Activated naive CD8-positive, alpha-beta T cell treated with anti-CD3 and anti-CD28 coated beads, Interleukin-2, amount 10 ng/mL, durations not matched to agents 7 days and 5 days (primary cell): ENCODE data around the gene DECR2. TPM values are rescaled to one million over a fixed set of nuclear protein-coding genes. Genes with fewer than 3 reads are reported as not detected.

Experiments
- ATAC-seq: fragments of 150-1000 bp; cut with Tn5 transposase; one replicate; pipeline ENCODE4 v1.10.0; 2021; ENCODE audit warnings: low read depth, moderate library complexity
- POLR2A ChIA-PET: fragments of 350-600 bp; sonication (Branson Sonifier 250); formaldehyde crosslinking; loops from one replicate; lab custom pipeline; 2021; ENCODE audit warnings: antibody characterized with exemption; lab: Charles Lee
- DNase-seq: peaks from one replicate; pipeline ENCODE4 v3.0.0; 2021
- H3K27ac Mint-ChIP-seq: one replicate; pipeline ENCODE4 v1.8.0; 2022; ENCODE audit warnings: mild to moderate bottlenecking, mixed read lengths
- H3K27me3 Mint-ChIP-seq: one replicate; pipeline ENCODE4 v1.8.0; 2022; ENCODE audit warnings: mild to moderate bottlenecking, moderate library complexity, mixed read lengths
- H3K36me3 Mint-ChIP-seq: one replicate; pipeline ENCODE4 v1.8.0; 2021; ENCODE audit warnings: mild to moderate bottlenecking, mixed read lengths
- H3K4me1 Mint-ChIP-seq: one replicate; pipeline ENCODE4 v1.8.0; 2021; ENCODE audit warnings: mixed read lengths
- H3K4me3 Mint-ChIP-seq: one replicate; pipeline ENCODE4 v1.8.0; 2022; ENCODE audit warnings: mild to moderate bottlenecking, moderate library complexity, mixed read lengths
- H3K9me3 Mint-ChIP-seq: one replicate; pipeline ENCODE4 v1.8.0; 2021; ENCODE audit warnings: mixed read lengths
- total RNA-seq, 2 experiments: library from RNA; stranded (reverse); gene quantifications; one replicate each; pipeline ENCODE4 v1.2.3, GENCODE V29; 2021

Gene DECR2
- total RNA-seq, 2 experiments from 2014 or later = 5.6 to 7.9 TPM

GRCh38 chr16:430904-431303 is 29.2 kb downstream of the DECR2 start:
- Mint-ChIP-seq H3K27me3 (peaks cover 2% of the 10 kb centered on the region), H3K36me3 (peaks cover 8% of the 10 kb centered on the region), H3K4me3 (no peak overlapping the region), H3K27ac (no peak overlapping the region), H3K4me1 (peaks cover 18% of the 10 kb centered on the region), H3K9me3 (no peaks in the 10 kb centered on the region)
- DNase-seq (no peak), ATAC-seq (no peak)
- POLR2A ChIA-PET = no interaction called here

- Mint-ChIP-seq H3K27me3 (no peaks in the 10 kb centered on the region), H3K36me3 (no peaks in the 10 kb centered on the region), H3K9me3 (no peaks in the 10 kb centered on the region), H3K4me1 (no peaks in the 10 kb centered on the region), H3K27ac (no peak overlapping the region), H3K4me3 (no peak overlapping the region)
- no peak for ATAC-seq
- DNase-seq = no peak
- POLR2A ChIA-PET = no interaction called here
Measured at GRCh38 chr16:440627-441026, 38.9 kb downstream of the DECR2 start.

DNA sequence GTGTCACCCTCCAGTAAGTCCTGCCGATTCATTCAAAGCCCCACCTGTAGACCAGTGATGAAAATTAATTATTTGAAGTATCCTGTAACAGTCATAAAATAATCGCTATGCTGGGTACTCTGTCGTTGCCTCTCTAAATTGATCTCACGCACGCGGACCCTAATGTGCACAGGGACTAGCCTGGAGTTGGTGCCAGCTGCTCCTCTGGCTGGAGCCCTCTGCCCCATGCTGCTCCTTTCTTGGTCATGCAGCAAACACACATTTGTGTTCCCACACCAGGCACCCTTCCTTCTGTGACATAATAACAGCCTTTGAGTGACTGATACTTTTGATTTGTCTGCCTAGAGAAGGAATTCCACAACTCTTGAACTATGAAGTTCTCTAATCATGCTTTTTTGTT is 39.8 kb downstream of the DECR2 start:
- H3K36me3 Mint-ChIP-seq = no peaks in the 10 kb centered on the region
- no peaks in the 10 kb centered on the region for H3K27me3 Mint-ChIP-seq
- DNase-seq = no peak
- no peak overlapping the region for H3K27ac Mint-ChIP-seq
- no peaks in the 10 kb centered on the region for H3K4me1 Mint-ChIP-seq
- no peak for ATAC-seq
- POLR2A ChIA-PET = no interaction called here
- no peaks in the 10 kb centered on the region for H3K9me3 Mint-ChIP-seq
- H3K4me3 Mint-ChIP-seq = no peak overlapping the region

DNA sequence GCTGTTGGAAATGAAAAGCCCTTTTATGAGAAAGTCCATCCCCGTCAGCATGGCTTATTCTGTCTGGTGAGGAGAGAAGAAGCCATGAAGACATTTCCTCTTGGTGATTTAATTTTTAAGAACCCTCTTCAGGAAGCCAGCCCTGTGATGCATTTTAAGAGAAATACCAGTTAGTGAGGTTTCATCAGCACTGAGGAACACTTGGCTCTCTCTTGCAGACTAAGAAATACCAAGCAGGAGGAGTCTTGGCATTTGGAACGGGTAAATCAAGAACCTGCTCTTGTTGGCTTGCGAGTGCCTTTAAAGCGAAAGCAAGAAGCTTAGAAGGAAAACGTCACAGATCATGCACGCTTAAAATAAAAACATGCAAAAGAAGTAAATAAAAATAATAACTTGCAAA is 41.3 kb downstream of the DECR2 start:
- Mint-ChIP-seq H3K4me1 (no peaks in the 10 kb centered on the region), H3K27me3 (no peaks in the 10 kb centered on the region), H3K9me3 (no peaks in the 10 kb centered on the region), H3K4me3 (no peak overlapping the region), H3K36me3 (no peaks in the 10 kb centered on the region), H3K27ac (no peak overlapping the region)
- no peak for ATAC-seq
- POLR2A ChIA-PET = no interaction called here
- no peak for DNase-seq

DNA sequence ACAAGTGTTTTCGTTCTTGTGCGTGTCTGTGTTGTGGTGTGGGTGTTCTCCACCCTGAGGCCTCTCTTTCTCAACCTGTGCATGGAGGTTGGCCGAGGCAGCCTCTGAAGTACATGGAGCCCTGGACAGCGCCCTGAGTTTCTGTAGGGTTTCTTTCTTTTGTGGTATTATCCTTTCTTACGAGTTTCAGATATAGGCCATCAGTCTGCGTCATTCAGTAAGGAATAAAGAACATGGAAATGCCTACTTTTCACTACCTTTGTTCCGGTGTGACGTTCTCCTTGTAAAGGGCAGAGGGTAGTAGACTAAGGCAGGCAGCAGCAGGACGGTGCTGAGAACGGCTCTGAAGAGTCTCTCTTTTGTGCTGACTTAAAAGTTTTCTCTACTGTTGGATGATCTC is 42.3 kb downstream of the DECR2 start:
- no peak for ATAC-seq
- Mint-ChIP-seq H3K4me1 (no peaks in the 10 kb centered on the region), H3K27ac (no peak overlapping the region), H3K9me3 (no peaks in the 10 kb centered on the region), H3K27me3 (no peaks in the 10 kb centered on the region), H3K4me3 (no peak overlapping the region), H3K36me3 (no peaks in the 10 kb centered on the region)
- POLR2A ChIA-PET = no interaction called here
- DNase-seq = no peak

GRCh38 chr16:445566-445965 is 43.9 kb downstream of the DECR2 start:
- POLR2A ChIA-PET = no interaction called here
- H3K27ac Mint-ChIP-seq = no peak overlapping the region
- DNase-seq = no peak

GRCh38 chr16:450385-450784 is 48.7 kb downstream of the DECR2 start:
- no peaks in the 10 kb centered on the region for H3K9me3 Mint-ChIP-seq
- H3K4me1 Mint-ChIP-seq = peaks cover 4% of the 10 kb centered on the region
- H3K4me3 Mint-ChIP-seq = no peak overlapping the region
- H3K27ac Mint-ChIP-seq = no peak overlapping the region
- H3K27me3 Mint-ChIP-seq = no peaks in the 10 kb centered on the region
- ATAC-seq (no peak), DNase-seq (no peak)
- POLR2A ChIA-PET = no interaction called here
- no peaks in the 10 kb centered on the region for H3K36me3 Mint-ChIP-seq

More at GRCh38 chr16:445566-445965, 43.9 kb downstream of the DECR2 start:
- H3K9me3 Mint-ChIP-seq = no peaks in the 10 kb centered on the region
- H3K4me3 Mint-ChIP-seq = no peak overlapping the region
- H3K27me3 Mint-ChIP-seq = no peaks in the 10 kb centered on the region
- H3K36me3 Mint-ChIP-seq = no peaks in the 10 kb centered on the region
- ATAC-seq = no peak
- no peaks in the 10 kb centered on the region for H3K4me1 Mint-ChIP-seq

DNA sequence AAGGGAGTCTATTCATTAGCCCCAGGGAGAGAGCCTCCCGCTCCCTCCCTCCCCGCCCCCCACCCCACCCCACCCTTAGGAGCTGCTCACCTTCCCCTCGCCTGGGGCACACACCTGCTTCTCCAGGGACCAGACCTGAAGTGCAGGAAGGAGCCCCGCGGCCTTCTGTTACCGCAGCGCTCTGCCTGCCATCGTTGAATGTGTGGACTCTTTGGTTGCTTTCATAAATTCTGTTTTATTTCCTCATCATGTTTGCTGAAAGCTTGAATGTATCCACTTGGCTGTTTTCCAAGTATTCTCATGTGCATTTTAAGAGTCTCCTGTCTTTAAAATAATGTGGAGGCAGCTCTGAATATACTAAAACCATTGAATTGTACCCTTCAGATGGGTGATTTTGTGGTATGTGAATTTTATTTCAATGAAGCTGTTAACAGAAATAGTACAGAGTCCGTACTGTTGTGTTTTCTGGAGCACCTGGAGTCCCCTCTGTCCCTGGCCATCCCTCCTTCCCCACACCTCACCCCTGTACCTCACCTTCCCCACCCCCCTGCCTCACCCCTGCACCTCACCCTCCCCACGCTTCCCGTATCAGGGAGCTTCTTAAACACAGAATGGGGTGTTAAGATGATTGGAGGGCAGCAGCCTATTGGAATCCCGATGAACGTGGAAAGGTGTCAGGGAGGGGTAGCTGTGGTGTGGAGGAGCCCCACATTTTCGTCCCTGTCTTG is 49.3 kb downstream of the DECR2 start:
- H3K36me3 Mint-ChIP-seq = no peaks in the 10 kb centered on the region
- no peaks in the 10 kb centered on the region for H3K27me3 Mint-ChIP-seq
- peaks cover 4% of the 10 kb centered on the region for H3K4me1 Mint-ChIP-seq
- no peak overlapping the region for H3K27ac Mint-ChIP-seq
- DNase-seq = no peak
- H3K9me3 Mint-ChIP-seq = no peaks in the 10 kb centered on the region
- no peak for ATAC-seq
- POLR2A ChIA-PET = interaction anchor here (0.6 kb wide), 1 partner anchor 258 kb away, joined by 3 read pairs; no protein-coding TSS in a partner anchor
- no peak overlapping the region for H3K4me3 Mint-ChIP-seq

GRCh38 chr16:454397-454940 is 52.8 kb downstream of the DECR2 start:
- H3K27ac Mint-ChIP-seq = no peak overlapping the region
- no peaks in the 10 kb centered on the region for H3K36me3 Mint-ChIP-seq
- H3K4me3 Mint-ChIP-seq = no peak overlapping the region
- no peak for DNase-seq
- POLR2A ChIA-PET = no interaction called here
- H3K4me1 Mint-ChIP-seq = peaks cover 4% of the 10 kb centered on the region
- ATAC-seq = no peak
- no peaks in the 10 kb centered on the region for H3K27me3 Mint-ChIP-seq
- H3K9me3 Mint-ChIP-seq = no peaks in the 10 kb centered on the region

GRCh38 chr16:455453-455852 is 53.8 kb downstream of the DECR2 start:
- Mint-ChIP-seq H3K9me3 (no peaks in the 10 kb centered on the region), H3K4me3 (no peak overlapping the region), H3K27ac (no peak overlapping the region), H3K4me1 (peaks cover 4% of the 10 kb centered on the region), H3K27me3 (no peaks in the 10 kb centered on the region), H3K36me3 (no peaks in the 10 kb centered on the region)
- DNase-seq = no peak
- POLR2A ChIA-PET = interaction anchor here (0.6 kb wide), 1 partner anchor 418 kb away, joined by 3 read pairs; no protein-coding TSS in a partner anchor
- no peak for ATAC-seq

GRCh38 chr16:456891-457483 is 55.3 kb downstream of the DECR2 start:
- Mint-ChIP-seq H3K4me3 (no peak overlapping the region), H3K9me3 (no peaks in the 10 kb centered on the region), H3K27me3 (no peaks in the 10 kb centered on the region), H3K27ac (no peak overlapping the region), H3K36me3 (no peaks in the 10 kb centered on the region), H3K4me1 (peaks cover 4% of the 10 kb centered on the region)
- ATAC-seq = no peak
- POLR2A ChIA-PET = no interaction called here
- DNase-seq = no peak

- Mint-ChIP-seq H3K4me1 (peaks cover 4% of the 10 kb centered on the region), H3K4me3 (no peak overlapping the region), H3K36me3 (no peaks in the 10 kb centered on the region), H3K27ac (no peak overlapping the region), H3K9me3 (no peaks in the 10 kb centered on the region), H3K27me3 (no peaks in the 10 kb centered on the region)
- ATAC-seq = no peak
- POLR2A ChIA-PET = no interaction called here
- DNase-seq = no peak
Measured at GRCh38 chr16:457732-458400, 56.2 kb downstream of the DECR2 start.

DNA sequence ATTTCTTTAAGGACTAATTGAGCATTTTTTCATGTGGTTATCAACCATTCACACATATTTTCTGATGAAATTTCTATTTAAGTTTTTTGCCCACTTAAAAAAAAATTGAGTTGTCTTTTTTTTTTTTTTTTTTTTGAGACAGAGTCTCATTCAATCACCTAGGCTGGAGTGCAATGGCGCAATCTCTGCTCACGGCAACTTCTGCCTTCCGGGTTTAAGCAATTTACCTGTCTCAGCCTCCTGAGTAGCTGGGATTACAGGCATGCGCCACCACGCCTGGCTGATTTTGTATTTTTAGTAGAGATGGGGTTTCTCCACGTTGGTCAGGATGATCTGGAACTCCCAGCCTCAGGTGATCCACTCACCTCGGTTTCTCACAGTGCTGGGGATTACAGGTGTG is 58.1 kb downstream of the DECR2 start:
- Mint-ChIP-seq H3K27ac (no peak overlapping the region), H3K4me1 (no peaks in the 10 kb centered on the region), H3K9me3 (no peaks in the 10 kb centered on the region), H3K27me3 (no peaks in the 10 kb centered on the region), H3K4me3 (no peak overlapping the region), H3K36me3 (no peaks in the 10 kb centered on the region)
- POLR2A ChIA-PET = interaction anchor here (0.7 kb wide), 1 partner anchor 10 kb away, joined by 5 read pairs; no protein-coding TSS in a partner anchor
- DNase-seq = no peak
- ATAC-seq = no peak
